K562 (cell line): ENCODE data around the gene SHISA7. TPM values are rescaled to one million over a fixed set of nuclear protein-coding genes. Genes with fewer than 3 reads are reported as not detected.

Experiments used
- ARID1B ChIP-seq: fragments of 450-650 bp; IDR thresholded peaks from 2 replicates; pipeline ENCODE4 v1.6.1; 2016; ENCODE audit warnings: antibody characterized with exemption, mild to moderate bottlenecking, inconsistent platforms
- BCOR ChIP-seq: fragments of 450-650 bp; IDR thresholded peaks from 2 replicates; pipeline ENCODE4 v1.6.1; 2016
- CBX1 ChIP-seq: sonication (generic); IDR thresholded peaks from 2 replicates; pipeline ENCODE4 v1.6.1; 2016; ENCODE audit warnings: antibody characterized with exemption, low read depth, mild to moderate bottlenecking
- CHD4 ChIP-seq: fragments of 200-600 bp; sonication (generic); IDR thresholded peaks from 3 replicates; pipeline ENCODE4 v1.6.1; 2012; ENCODE audit warnings: low read depth, mild to moderate bottlenecking, mixed read lengths, low read length, inconsistent platforms; ENCODE audit not compliant: insufficient read depth, insufficient replicate concordance, poor library complexity, severe bottlenecking
- COPS2 ChIP-seq: fragments of 450-650 bp; conservative IDR thresholded peaks from 2 replicates; pipeline ENCODE4 v1.6.1; 2016; ENCODE audit warnings: mild to moderate bottlenecking, moderate library complexity
- HMGXB4 ChIP-seq: sonication (generic); formaldehyde crosslinking; IDR thresholded peaks from 2 replicates; pipeline ENCODE4 v1.8.1; 2023; ENCODE audit warnings: mild to moderate bottlenecking, missing genetic modification reagents
- NCOA1 ChIP-seq: fragments of 450-650 bp; IDR thresholded peaks from 2 replicates; pipeline ENCODE4 v1.6.1; 2016; ENCODE audit warnings: low read depth
- NKRF ChIP-seq: fragments of 450-650 bp; IDR thresholded peaks from 2 replicates; pipeline ENCODE4 v1.6.1; 2016; ENCODE audit warnings: borderline replicate concordance
- PHF20 ChIP-seq: fragments of 450-650 bp; IDR thresholded peaks from 2 replicates; pipeline ENCODE4 v1.6.1; 2018; ENCODE audit not compliant: partially characterized antibody
- PHTF2 ChIP-seq: fragments of 250-450 bp; sonication (Bioruptor Pico); IDR thresholded peaks from 2 replicates; pipeline ENCODE4 v1.5.0; 2021; ENCODE audit warnings: mild to moderate bottlenecking
- SRSF1 ChIP-seq: fragments of 200-400 bp; formaldehyde crosslinking; IDR thresholded peaks from 2 replicates; pipeline ENCODE4 v1.6.1; 2017; ENCODE audit warnings: mild to moderate bottlenecking, low read depth, low read length, moderate library complexity
- STAT5A ChIP-seq: IDR thresholded peaks from 2 replicates; pipeline ENCODE4 v1.6.1; 2012; ENCODE audit warnings: low read length, inconsistent platforms, borderline replicate concordance
- TAF7 ChIP-seq: fragments of 450-650 bp; IDR thresholded peaks from 2 replicates; pipeline ENCODE4 v1.6.1; 2016; ENCODE audit warnings: missing genetic modification characterization, missing compliant biosample characterization
- TFAP4 ChIP-seq: sonication (generic); formaldehyde crosslinking; IDR thresholded peaks from 2 replicates; pipeline ENCODE4 v1.8.0; 2022; ENCODE audit warnings: missing genetic modification reagents, mild to moderate bottlenecking, moderate library complexity, borderline replicate concordance
- ZC3H8 ChIP-seq: fragments of 450-650 bp; IDR thresholded peaks from 2 replicates; pipeline ENCODE4 v1.6.1; 2017
- ZFP1 ChIP-seq: fragments of 450-650 bp; formaldehyde crosslinking; IDR thresholded peaks from 2 replicates; pipeline ENCODE4 v1.4.0; 2020; ENCODE audit warnings: mild to moderate bottlenecking, mixed read lengths
- polyA plus RNA-seq, 8 experiments: library from polyadenylated mRNA; depleted of rRNA in 4 of 8; stranded (reverse) in 5 of 8; unstranded in 3 of 8; fragments of >200 nt; fragmentation: Nextera tagmentation in 2 of 8; fragmentation: Illumina TruSeq in 1 of 8; extraction: Ambion mirVana in 2 of 8; extraction: Trizol in 1 of 8; gene quantifications; 2 replicates each; pipeline versions ENCODE4 v1.2.1 to v1.2.3, GENCODE V29; 2011 to 2014; ENCODE audit warnings: inconsistent platforms in 1 of 8, missing spikeins in 1 of 8
- total RNA-seq, 7 experiments: library from RNA; depleted of rRNA in 6 of 7; stranded (reverse); fragments of >200 nt in 6 of 7; fragmentation: Illumina TruSeq in 2 of 7; extraction: Trizol in 2 of 7; gene quantifications; 2 replicates each; pipeline versions ENCODE4 v1.2.1 to v1.2.3, GENCODE V29; 2011 to 2021; ENCODE audit warnings: low replicate concordance in 1 of 7
- TF ChIP-seq, protein P1 (sequence below): fragments of 250-450 bp; sonication (Bioruptor Pico); IDR thresholded peaks from 2 replicates; pipeline ENCODE4 v1.5.0; 2021; ENCODE audit warnings: mild to moderate bottlenecking, borderline replicate concordance

SHISA7 gene
- total and polyA plus RNA-seq, 9 of the 15 experiments (the other 6 are each of a cell fraction or from before 2014, with no cell fraction given), result 0.01 to 0.40 (median 0.07) TPM

- TF ChIP-seq CHD4 (no peak), TFAP4 (CRISPR knock-in tag) (peak; percentile 77; the same call in 1 of the 2 replicates), TAF7 (no peak), CBX1 (no peak), BCOR (peak; percentile 3; the same call in 1 of the 2 replicates), COPS2 (no peak), NCOA1 (peak; percentile 83), HMGXB4 (CRISPR knock-in tag) (0 out of 2 replicates have a peak, but pooled peaks have one; percentile 51), ZC3H8 (no peak; the same call in 1 of the 2 replicates), PHF20 (no peak), NKRF (no peak; the same call in 1 of the 2 replicates), ZFP1 (CRISPR knock-in tag) (no peak), STAT5A (peak; percentile 52), PHTF2 (CRISPR knock-in tag) (no peak), SRSF1 (no peak), ARID1B (peak; percentile 98)
- TF ChIP-seq, protein P1, sequence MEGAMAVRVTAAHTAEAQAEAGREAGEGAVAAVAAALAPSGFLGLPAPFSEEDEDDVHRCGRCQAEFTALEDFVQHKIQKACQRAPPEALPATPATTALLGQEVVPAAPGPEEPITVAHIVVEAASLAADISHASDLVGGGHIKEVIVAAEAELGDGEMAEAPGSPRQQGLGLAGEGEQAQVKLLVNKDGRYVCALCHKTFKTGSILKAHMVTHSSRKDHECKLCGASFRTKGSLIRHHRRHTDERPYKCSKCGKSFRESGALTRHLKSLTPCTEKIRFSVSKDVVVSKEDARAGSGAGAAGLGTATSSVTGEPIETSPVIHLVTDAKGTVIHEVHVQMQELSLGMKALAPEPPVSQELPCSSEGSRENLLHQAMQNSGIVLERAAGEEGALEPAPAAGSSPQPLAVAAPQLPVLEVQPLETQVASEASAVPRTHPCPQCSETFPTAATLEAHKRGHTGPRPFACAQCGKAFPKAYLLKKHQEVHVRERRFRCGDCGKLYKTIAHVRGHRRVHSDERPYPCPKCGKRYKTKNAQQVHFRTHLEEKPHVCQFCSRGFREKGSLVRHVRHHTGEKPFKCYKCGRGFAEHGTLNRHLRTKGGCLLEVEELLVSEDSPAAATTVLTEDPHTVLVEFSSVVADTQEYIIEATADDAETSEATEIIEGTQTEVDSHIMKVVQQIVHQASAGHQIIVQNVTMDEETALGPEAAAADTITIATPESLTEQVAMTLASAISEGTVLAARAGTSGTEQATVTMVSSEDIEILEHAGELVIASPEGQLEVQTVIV (CRISPR knock-in tag), result no peak
These were observed 24.3 kb upstream of the SHISA7 start (continued) for GRCh38 chr19:55467236-55468053.
